ENCODE measurements around the gene TSPAN5. TPM values are rescaled to one million over a fixed set of nuclear protein-coding genes. Genes with fewer than 3 reads are reported as not detected.

The TSPAN5 gene
- total and polyA plus RNA-seq, 10 donors = 4.6 to 33.6 (median 22.9) TPM

GRCh38 chr4:98689507-98690174 lies 31.2 kb upstream of the TSPAN5 start:
- Histone ChIP-seq H3K27me3 (replicated peaks in 1 of 7) (no peaks in the 10 kb centered on the region), H3K9me3 (no peaks in the 10 kb centered on the region), H3K4me1 (peaks cover 3 to 42% (median 7%) of the 10 kb centered on the region in 6 donors), H3K27ac (peak overlapping the region in 6 of 8 donors; percentile 32 to 71 (median 64)), H3K36me3 (no peaks in the 10 kb centered on the region), H3K4me3 (no peak overlapping the region)
- 87 to 94% (median 92%) methylated on average over 4 of the region's 4 CpGs for WGBS, 5 donors
- intact Hi-C loops (cut with DNase I; ENCODE audit: low total_unique reads) = no loop called here
- DNase-seq = no peak
- TF ChIP-seq POLR2AphosphoS5 (IDR thresholded peaks at IDR 0.05) (no peak), CTCF (IDR thresholded peaks at IDR 0.05 in 8 of 11, conservative IDR thresholded peaks at IDR 0.05 in 3 of 11) (no peak), POLR2A (IDR thresholded peaks at IDR 0.05) (no peak)

- Histone ChIP-seq H3K4me1 (peaks cover 3 to 42% (median 7%) of the 10 kb centered on the region in 6 donors), H3K27me3 (replicated peaks in 1 of 7) (no peaks in the 10 kb centered on the region), H3K4me3 (no peak overlapping the region), H3K9me3 (no peaks in the 10 kb centered on the region), H3K27ac (peak overlapping the region; percentile 33 to 71 (median 62)), H3K36me3 (no peaks in the 10 kb centered on the region)
- 43 to 65% (median 56%) methylated on average over 5 of the region's 5 CpGs for WGBS, 5 donors
- intact Hi-C loops (cut with DNase I; ENCODE audit: low total_unique reads) = no loop called here
- TF ChIP-seq CTCF (IDR thresholded peaks at IDR 0.05 in 8 of 11, conservative IDR thresholded peaks at IDR 0.05 in 3 of 11) (no peak), POLR2A (IDR thresholded peaks at IDR 0.05) (no peak), POLR2AphosphoS5 (IDR thresholded peaks at IDR 0.05) (peak in 1 of 3 donors; percentile 47)
- DNase-seq = no peak
Observed at GRCh38 chr4:98688411-98689290, 30.2 kb upstream of the TSPAN5 start.

- no peaks in the 10 kb centered on the region for H3K9me3 ChIP-seq
- WGBS, 5 donors = 71 to 88% (median 77%) methylated on average over 1 of the region's 1 CpG
- H3K27ac ChIP-seq = peak overlapping the region in 7 of 8 donors; percentile 33 to 71 (median 63)
- no peak overlapping the region for H3K4me3 ChIP-seq
- TF ChIP-seq POLR2AphosphoS5 (IDR thresholded peaks at IDR 0.05) (no peak), CTCF (IDR thresholded peaks at IDR 0.05 in 8 of 11, conservative IDR thresholded peaks at IDR 0.05 in 3 of 11) (no peak), POLR2A (IDR thresholded peaks at IDR 0.05) (no peak)
- no peaks in the 10 kb centered on the region for H3K36me3 ChIP-seq
- no peaks in the 10 kb centered on the region for H3K27me3 ChIP-seq (replicated peaks in 1 of 7)
- no peak for DNase-seq
- peaks cover 3 to 43% (median 7%) of the 10 kb centered on the region in 6 donors for H3K4me1 ChIP-seq
- intact Hi-C loops (cut with DNase I; ENCODE audit: low total_unique reads) = no loop called here
Observed at GRCh38 chr4:98687876-98688275, 29.5 kb upstream of the TSPAN5 start.

GRCh38 chr4:98686847-98687246 lies 28.4 kb upstream of the TSPAN5 start:
- Histone ChIP-seq H3K36me3 (no peaks in the 10 kb centered on the region), H3K4me1 (peaks cover 0 to 41% (median 8%) of the 10 kb centered on the region in 6 donors), H3K27ac (peak overlapping the region in 3 of 8 donors; percentile 66 to 71 (median 70)), H3K4me3 (no peak overlapping the region), H3K27me3 (replicated peaks in 1 of 7) (no peaks in the 10 kb centered on the region), H3K9me3 (no peaks in the 10 kb centered on the region)
- DNase-seq = no peak
- 44 to 83% (median 68%) methylated on average over 1 of the region's 1 CpG for WGBS, 5 donors
- TF ChIP-seq POLR2AphosphoS5 (IDR thresholded peaks at IDR 0.05) (no peak), POLR2A (IDR thresholded peaks at IDR 0.05) (no peak), CTCF (IDR thresholded peaks at IDR 0.05 in 8 of 11, conservative IDR thresholded peaks at IDR 0.05 in 3 of 11) (no peak)
- intact Hi-C loops (cut with DNase I; ENCODE audit: low total_unique reads) = no loop called here
